ENCODE results near the gene PARP4. TPM values are rescaled to one million over a fixed set of nuclear protein-coding genes. Genes with fewer than 3 reads are reported as not detected.
"Not testable (repeated sequence)": the region's sequence is repeated elsewhere in the genome, so short reads cannot be mapped to it uniquely, and the experiment has no call there.

The PARP4 gene
- total RNA-seq, 2 experiments from 2014 or later, result 34.4 to 48.5 TPM

- Histone ChIP-seq H3K27ac (ENCODE audit: low read depth, low read length, poor library complexity, severe bottlenecking) (no peak overlapping the region), H4K20me1 (ENCODE audit: insufficient read depth, low read length) (no peaks in the 10 kb centered on the region), H3K36me3 (ENCODE audit: insufficient read depth, low read length) (peaks cover 87% of the 10 kb centered on the region), H3K9me3 (ENCODE audit: low read length) (no peaks in the 10 kb centered on the region), H3K4me3 (ENCODE audit: low read depth, low read length, poor library complexity, severe bottlenecking) (no peak overlapping the region), H3K4me2 (ENCODE audit: low read length) (no peak overlapping the region), H3K79me2 (ENCODE audit: insufficient read depth, low read depth, low read length) (no peaks in the 10 kb centered on the region), H2AFZ (ENCODE audit: low read length) (no peak overlapping the region), H3K9me2 (ENCODE audit: insufficient read depth, low read length) (no peaks in the 10 kb centered on the region), H3K4me1 (ENCODE audit: insufficient read depth, low read length, poor library complexity, severe bottlenecking) (no peaks in the 10 kb centered on the region)
- DNase-seq (ENCODE audit: low spot score), result no peak
- intact Hi-C loops (cut with micrococcal nuclease; ENCODE audit: unreplicated experiment), result no loop called here
- TF ChIP-seq CTCF (conservative IDR thresholded peaks at IDR 0.05; ENCODE audit: low read length), result no peak
- ChIA-PET POLR2A (no interaction called here), CTCF (ENCODE audit: unreplicated experiment) (no interaction called here)
- no TSS peak for BruUV-seq (replicated peaks)
These were observed 22.9 kb downstream of the PARP4 start for GRCh38 chr13:24489721-24490120.

GRCh38 chr13:24488092-24488491 is 24.5 kb downstream of the PARP4 start:
- H3K36me3 ChIP-seq (ENCODE audit: insufficient read depth, low read length), result peaks cover 86% of the 10 kb centered on the region
- DNase-seq (ENCODE audit: low spot score); H3K4me1 ChIP-seq (ENCODE audit: insufficient read depth, low read length, poor library complexity, severe bottlenecking); H3K9me2 ChIP-seq (ENCODE audit: insufficient read depth, low read length); H3K4me3 ChIP-seq (ENCODE audit: low read depth, low read length, poor library complexity, severe bottlenecking); POLR2A ChIA-PET; CTCF ChIA-PET (ENCODE audit: unreplicated experiment); BruUV-seq (replicated peaks); H3K9me3 ChIP-seq (ENCODE audit: low read length); H2AFZ ChIP-seq (ENCODE audit: low read length); H4K20me1 ChIP-seq (ENCODE audit: insufficient read depth, low read length); H3K4me2 ChIP-seq (ENCODE audit: low read length); H3K79me2 ChIP-seq (ENCODE audit: insufficient read depth, low read depth, low read length); intact Hi-C loops (cut with micrococcal nuclease; ENCODE audit: unreplicated experiment); H3K27ac ChIP-seq (ENCODE audit: low read depth, low read length, poor library complexity, severe bottlenecking): not testable (repeated sequence)

DNA sequence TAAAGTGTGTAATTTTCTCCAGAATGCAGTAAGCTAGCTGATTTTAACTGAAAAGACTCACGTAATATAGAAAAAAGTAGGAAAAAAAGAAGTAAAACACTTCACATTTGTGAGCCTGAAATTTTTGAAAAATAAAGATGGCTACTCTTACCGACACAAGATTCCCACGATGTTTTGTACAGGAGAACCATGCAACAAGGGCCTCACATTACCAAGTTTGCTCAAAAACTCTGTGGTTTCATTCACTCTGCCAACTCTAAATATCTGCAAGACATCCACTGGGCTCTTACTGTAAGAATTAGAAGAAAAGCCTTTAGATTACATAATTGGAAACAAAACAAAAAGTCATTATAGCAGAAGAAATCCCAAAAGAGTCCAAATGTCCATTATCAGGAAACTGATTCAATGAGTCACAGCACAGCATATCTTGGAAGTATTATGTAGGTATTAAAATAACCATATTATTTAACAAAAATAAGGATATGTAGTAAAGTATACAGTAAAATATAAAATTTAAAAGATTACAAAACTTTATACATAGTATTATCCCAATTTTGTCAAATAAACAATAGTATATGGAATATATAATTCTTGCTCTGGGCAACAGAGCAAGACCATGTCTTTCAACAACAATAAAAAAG is 26.4 kb downstream of the PARP4 start:
- H3K9me2 ChIP-seq (ENCODE audit: insufficient read depth, low read length); H3K27ac ChIP-seq (ENCODE audit: low read depth, low read length, poor library complexity, severe bottlenecking); POLR2A ChIA-PET; H3K4me2 ChIP-seq (ENCODE audit: low read length); DNase-seq (ENCODE audit: low spot score); H3K4me3 ChIP-seq (ENCODE audit: low read depth, low read length, poor library complexity, severe bottlenecking); H2AFZ ChIP-seq (ENCODE audit: low read length); H4K20me1 ChIP-seq (ENCODE audit: insufficient read depth, low read length); H3K4me1 ChIP-seq (ENCODE audit: insufficient read depth, low read length, poor library complexity, severe bottlenecking); CTCF ChIA-PET (ENCODE audit: unreplicated experiment); intact Hi-C loops (cut with micrococcal nuclease; ENCODE audit: unreplicated experiment); BruUV-seq (replicated peaks); H3K9me3 ChIP-seq (ENCODE audit: low read length); H3K79me2 ChIP-seq (ENCODE audit: insufficient read depth, low read depth, low read length): not testable (repeated sequence)
- peaks cover 82% of the 10 kb centered on the region for H3K36me3 ChIP-seq (ENCODE audit: insufficient read depth, low read length)

DNA sequence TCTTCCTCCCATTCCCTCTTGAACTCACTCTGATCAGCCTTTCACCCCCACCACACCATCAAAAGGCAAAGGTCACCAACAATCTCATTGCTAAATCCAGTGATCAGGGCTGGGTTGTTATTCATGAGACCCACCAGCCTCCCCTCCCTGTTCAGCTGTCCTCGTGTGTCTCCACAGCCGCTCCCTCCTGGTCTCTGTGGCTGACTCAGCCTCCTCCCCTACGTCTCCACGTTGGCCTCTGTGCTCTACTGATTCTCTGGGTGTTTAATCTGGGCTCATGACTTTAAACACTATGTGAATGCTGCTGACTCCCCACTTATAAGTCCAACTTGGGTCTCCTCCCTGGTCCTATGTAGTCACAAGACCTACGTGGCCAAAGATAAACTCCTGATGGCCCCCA is 38.9 kb downstream of the PARP4 start:
- DNase-seq (ENCODE audit: low spot score), result no peak
- Histone ChIP-seq H3K4me1 (ENCODE audit: insufficient read depth, low read length, poor library complexity, severe bottlenecking) (no peaks in the 10 kb centered on the region), H3K27ac (ENCODE audit: low read depth, low read length, poor library complexity, severe bottlenecking) (no peak overlapping the region), H3K36me3 (ENCODE audit: insufficient read depth, low read length) (peaks cover 80% of the 10 kb centered on the region), H4K20me1 (ENCODE audit: insufficient read depth, low read length) (no peaks in the 10 kb centered on the region), H3K79me2 (ENCODE audit: insufficient read depth, low read depth, low read length) (no peaks in the 10 kb centered on the region), H3K4me2 (ENCODE audit: low read length) (no peak overlapping the region), H2AFZ (ENCODE audit: low read length) (no peak overlapping the region), H3K4me3 (ENCODE audit: low read depth, low read length, poor library complexity, severe bottlenecking) (no peak overlapping the region), H3K9me2 (ENCODE audit: insufficient read depth, low read length) (no peaks in the 10 kb centered on the region), H3K9me3 (ENCODE audit: low read length) (no peaks in the 10 kb centered on the region)
- TF ChIP-seq CTCF (conservative IDR thresholded peaks at IDR 0.05; ENCODE audit: low read length) (no peak), EZH2phosphoT487 (IDR thresholded peaks at IDR 0.05; ENCODE audit: borderline replicate concordance, low read depth, low read length) (no peak)
- CTCF ChIA-PET (ENCODE audit: unreplicated experiment), result no interaction called here
- BruUV-seq (replicated peaks), result no TSS peak
- POLR2A ChIA-PET, result no interaction called here
- intact Hi-C loops (cut with micrococcal nuclease; ENCODE audit: unreplicated experiment), result no loop called here

GRCh38 chr13:24472129-24472528 is 40.4 kb downstream of the PARP4 start:
- H3K27ac ChIP-seq (ENCODE audit: low read depth, low read length, poor library complexity, severe bottlenecking); H3K4me2 ChIP-seq (ENCODE audit: low read length); DNase-seq (ENCODE audit: low spot score); H2AFZ ChIP-seq (ENCODE audit: low read length); POLR2A ChIA-PET; H3K4me3 ChIP-seq (ENCODE audit: low read depth, low read length, poor library complexity, severe bottlenecking); H3K4me1 ChIP-seq (ENCODE audit: insufficient read depth, low read length, poor library complexity, severe bottlenecking); H3K9me2 ChIP-seq (ENCODE audit: insufficient read depth, low read length); H3K9me3 ChIP-seq (ENCODE audit: low read length); H3K79me2 ChIP-seq (ENCODE audit: insufficient read depth, low read depth, low read length); H4K20me1 ChIP-seq (ENCODE audit: insufficient read depth, low read length); BruUV-seq (replicated peaks); CTCF ChIA-PET (ENCODE audit: unreplicated experiment); intact Hi-C loops (cut with micrococcal nuclease; ENCODE audit: unreplicated experiment): not testable (repeated sequence)
- peaks cover 83% of the 10 kb centered on the region for H3K36me3 ChIP-seq (ENCODE audit: insufficient read depth, low read length)

Data from OCI-LY7 (cell line).